Retinal pigment epithelial cell (primary cell): Measurements from ENCODE around the gene GLDN.

ENCODE experiments used
- DNase-seq: peaks from one replicate; pipeline ENCODE4 v3.0.0-alpha.2; 2010; ENCODE audit warnings: low read depth
- H3K4me3 ChIP-seq: 2 replicates; pipeline ENCODE4 v1.5.1; 2011; ENCODE audit warnings: mild to moderate bottlenecking, low read length, control low read depth, moderate library complexity
- TF ChIP-seq, protein P1 (sequence below): conservative IDR thresholded peaks from 2 replicates; pipeline ENCODE4 v1.5.1; 2011; ENCODE audit warnings: low read depth, low read length, control low read depth, inconsistent platforms

GLDN gene

GRCh38 chr15:51366920-51367319, 25.5 kb downstream of the GLDN start:
- TF ChIP-seq, protein P1, sequence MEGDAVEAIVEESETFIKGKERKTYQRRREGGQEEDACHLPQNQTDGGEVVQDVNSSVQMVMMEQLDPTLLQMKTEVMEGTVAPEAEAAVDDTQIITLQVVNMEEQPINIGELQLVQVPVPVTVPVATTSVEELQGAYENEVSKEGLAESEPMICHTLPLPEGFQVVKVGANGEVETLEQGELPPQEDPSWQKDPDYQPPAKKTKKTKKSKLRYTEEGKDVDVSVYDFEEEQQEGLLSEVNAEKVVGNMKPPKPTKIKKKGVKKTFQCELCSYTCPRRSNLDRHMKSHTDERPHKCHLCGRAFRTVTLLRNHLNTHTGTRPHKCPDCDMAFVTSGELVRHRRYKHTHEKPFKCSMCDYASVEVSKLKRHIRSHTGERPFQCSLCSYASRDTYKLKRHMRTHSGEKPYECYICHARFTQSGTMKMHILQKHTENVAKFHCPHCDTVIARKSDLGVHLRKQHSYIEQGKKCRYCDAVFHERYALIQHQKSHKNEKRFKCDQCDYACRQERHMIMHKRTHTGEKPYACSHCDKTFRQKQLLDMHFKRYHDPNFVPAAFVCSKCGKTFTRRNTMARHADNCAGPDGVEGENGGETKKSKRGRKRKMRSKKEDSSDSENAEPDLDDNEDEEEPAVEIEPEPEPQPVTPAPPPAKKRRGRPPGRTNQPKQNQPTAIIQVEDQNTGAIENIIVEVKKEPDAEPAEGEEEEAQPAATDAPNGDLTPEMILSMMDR: no peak
- DNase-seq: no peak
- H3K4me3 ChIP-seq: no peak overlapping the region

DNA sequence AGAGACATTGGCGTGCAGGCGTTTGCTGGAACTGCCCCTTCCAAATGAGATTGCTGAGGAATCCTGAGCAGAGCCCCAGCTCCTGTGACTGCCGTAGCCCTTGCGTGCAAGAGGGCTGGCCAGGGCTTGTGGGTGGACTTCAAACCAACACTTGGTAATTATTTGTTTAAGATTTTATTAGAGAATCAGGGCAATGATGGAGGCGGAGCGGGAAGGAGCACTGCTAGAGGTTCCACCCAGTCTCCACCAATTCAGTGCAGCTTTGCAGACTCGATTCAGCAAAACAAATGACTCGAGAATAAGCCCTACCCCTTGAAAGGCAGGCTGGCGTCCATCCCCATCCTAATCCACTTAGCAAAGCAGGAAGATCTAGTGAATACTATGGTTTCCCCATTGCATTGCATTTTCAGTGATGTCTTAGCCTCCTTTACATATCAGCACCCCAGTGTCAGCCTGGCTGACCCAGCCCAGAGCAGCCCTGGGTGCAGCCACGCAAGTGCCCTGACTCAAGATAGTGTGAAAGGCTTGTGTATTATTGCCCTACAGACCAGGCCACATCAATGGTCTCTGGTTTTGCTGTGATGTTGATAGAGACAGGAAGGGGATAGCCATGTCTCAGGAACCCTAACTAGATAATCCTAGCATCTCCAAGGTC, 26.0 kb downstream of the GLDN start:
- peak; percentile 3 for DNase-seq
- TF ChIP-seq, protein P1: no peak
- no peak overlapping the region for H3K4me3 ChIP-seq

- TF ChIP-seq, protein P1: no peak
- H3K4me3 ChIP-seq: no peak overlapping the region
- DNase-seq: no peak
Observed at GRCh38 chr15:51368307-51368706, 26.9 kb downstream of the GLDN start.

DNA sequence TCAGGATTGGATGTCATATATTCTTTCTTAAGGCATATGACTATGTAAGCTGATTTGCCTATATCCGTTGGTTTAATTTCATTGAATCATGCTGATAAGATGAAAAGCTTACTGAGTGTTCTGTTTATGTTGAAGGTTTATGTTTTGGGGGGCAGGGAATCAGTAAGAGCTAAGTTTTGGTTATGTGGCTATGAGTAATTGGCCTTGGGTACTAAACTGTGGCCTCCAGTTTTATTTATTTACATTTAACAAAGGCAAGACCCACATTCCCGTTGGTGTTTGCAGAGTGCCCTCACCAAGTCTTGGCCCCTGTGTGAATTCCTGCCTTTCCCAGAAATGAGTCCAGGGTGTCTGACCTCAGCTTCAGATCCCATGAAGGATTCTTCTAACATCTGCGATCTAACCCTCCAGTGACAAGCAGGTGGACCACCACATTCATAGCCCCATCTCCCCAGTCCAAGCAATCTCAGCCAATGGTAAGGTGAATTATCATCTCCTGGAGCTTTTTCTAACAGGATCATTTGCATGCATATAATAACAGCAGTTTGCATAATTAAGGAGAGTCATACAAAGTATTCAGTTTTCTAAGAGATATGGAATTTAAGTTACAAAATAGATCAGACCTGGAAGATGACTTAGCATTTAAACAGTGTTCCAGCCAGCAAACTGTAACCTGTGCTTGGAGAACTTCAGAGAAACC, 27.4 kb downstream of the GLDN start:
- TF ChIP-seq, protein P1: no peak
- peak; percentile 21 for DNase-seq

DNA sequence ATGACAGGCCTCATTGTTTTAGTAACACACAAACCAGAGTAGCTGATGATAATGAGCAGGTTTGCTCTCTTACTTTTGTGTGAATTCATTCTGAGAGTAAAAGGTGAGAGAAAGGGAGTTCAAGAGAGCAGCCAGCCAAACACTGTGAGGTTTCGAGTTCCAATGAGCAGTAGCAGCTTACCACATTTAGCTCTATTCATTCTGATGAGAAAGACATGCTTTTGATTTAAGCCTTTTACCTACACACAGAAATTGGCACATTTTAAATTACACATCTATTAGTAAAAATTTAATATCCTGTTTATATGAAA, 28.0 kb downstream of the GLDN start:
- H3K4me3 ChIP-seq: no peak overlapping the region
- TF ChIP-seq, protein P1: no peak
- DNase-seq: no peak

More for the DNA sequence above, 27.4 kb downstream of the GLDN start:
- H3K4me3 ChIP-seq: no peak overlapping the region

GRCh38 chr15:51371266-51371665, 29.8 kb downstream of the GLDN start:
- TF ChIP-seq, protein P1: no peak
- DNase-seq: no peak
- no peak overlapping the region for H3K4me3 ChIP-seq

GRCh38 chr15:51374131-51374530, 32.7 kb downstream of the GLDN start:
- TF ChIP-seq, protein P1: no peak
- no peak overlapping the region for H3K4me3 ChIP-seq
- no peak for DNase-seq
